G401.6 (cell line): ENCODE data around the gene LRRC74B.
"Not testable (repeated sequence)": the region's sequence is repeated elsewhere in the genome, so short reads cannot be mapped to it uniquely, and the experiment has no call there.

Source experiments
- FAIRE-seq: peaks from 2 replicates; lab custom pipeline; 2012; peaks lifted over from hg19 to GRCh38; lab: Jason Lieb, UNC

Gene LRRC74B

GRCh38 chr22:21054714-21055563, 9.2 kb downstream of the LRRC74B start:
- FAIRE-seq: no peak

- no peak for FAIRE-seq
These were observed 9.8 kb downstream of the LRRC74B start for GRCh38 chr22:21055564-21055834.

GRCh38 chr22:21055880-21056319, 10.2 kb downstream of the LRRC74B start:
- FAIRE-seq: no peak

GRCh38 chr22:21060363-21060762, 14.6 kb downstream of the LRRC74B start:
- not testable (repeated sequence) for FAIRE-seq

GRCh38 chr22:21061660-21062321, 16.0 kb downstream of the LRRC74B start:
- not testable (repeated sequence) for FAIRE-seq

- FAIRE-seq: not testable (repeated sequence)
These were observed 18.7 kb downstream of the LRRC74B start for GRCh38 chr22:21064425-21064824.

- no peak for FAIRE-seq
These were observed 19.4 kb downstream of the LRRC74B start for GRCh38 chr22:21064917-21065864.

- FAIRE-seq: no peak
These were observed 21.5 kb downstream of the LRRC74B start for GRCh38 chr22:21067075-21067900.

- FAIRE-seq: no peak
These were observed 22.3 kb downstream of the LRRC74B start for GRCh38 chr22:21067901-21068680.

- FAIRE-seq: no peak
These were observed 23.0 kb downstream of the LRRC74B start for GRCh38 chr22:21068681-21069276.

GRCh38 chr22:21069375-21069774, 23.6 kb downstream of the LRRC74B start:
- FAIRE-seq: no peak

- FAIRE-seq: no peak
These were observed 25.2 kb downstream of the LRRC74B start for GRCh38 chr22:21070690-21071615.

GRCh38 chr22:21071796-21072195, 26.1 kb downstream of the LRRC74B start:
- not testable (repeated sequence) for FAIRE-seq

- no peak for FAIRE-seq
These were observed 27.3 kb downstream of the LRRC74B start for GRCh38 chr22:21073023-21073422.

GRCh38 chr22:21073482-21073881, 27.7 kb downstream of the LRRC74B start:
- FAIRE-seq: no peak

- FAIRE-seq: no peak
These were observed 28.5 kb downstream of the LRRC74B start for GRCh38 chr22:21074102-21074715.

GRCh38 chr22:21075516-21076138, 29.9 kb downstream of the LRRC74B start:
- FAIRE-seq: no peak

- FAIRE-seq: no peak
These were observed 31.3 kb downstream of the LRRC74B start for GRCh38 chr22:21076912-21077625.
